Effector memory CD4-positive, alpha-beta T cell (primary cell): ENCODE results near the gene PRSS23.

Source experiments
- DNase-seq, 3 donors: peaks; one replicate each; pipeline ENCODE4 v3.0.0-alpha.2; 2020
- H3K27ac ChIP-seq: 2 replicates; pipeline ENCODE4 v1.7.0; 2013; ENCODE audit warnings: mild to moderate bottlenecking, low read length, moderate library complexity; ENCODE audit not compliant: insufficient read depth, poor library complexity, severe bottlenecking
- H3K27me3 ChIP-seq: replicated peaks from 2 replicates; pipeline ENCODE4 v1.7.0; 2013; ENCODE audit warnings: mild to moderate bottlenecking, low read length; ENCODE audit not compliant: insufficient read depth, control insufficient read depth, poor library complexity, severe bottlenecking
- H3K36me3 ChIP-seq: 2 replicates; pipeline ENCODE4 v1.7.0; 2013; ENCODE audit warnings: mild to moderate bottlenecking, low read length, moderate library complexity; ENCODE audit not compliant: control insufficient read depth, insufficient read depth
- H3K4me1 ChIP-seq: 2 replicates; pipeline ENCODE4 v1.7.0; 2013; ENCODE audit warnings: low read length, mild to moderate bottlenecking; ENCODE audit not compliant: control insufficient read depth, insufficient read depth, poor library complexity, severe bottlenecking
- H3K4me3 ChIP-seq: 2 replicates; pipeline ENCODE4 v1.7.0; 2013; ENCODE audit warnings: low read length, low read depth, mild to moderate bottlenecking; ENCODE audit not compliant: insufficient read depth, poor library complexity, severe bottlenecking
- H3K9me3 ChIP-seq: 2 replicates; pipeline ENCODE4 v1.7.0; 2013; ENCODE audit warnings: mild to moderate bottlenecking, low read length, moderate library complexity; ENCODE audit not compliant: control insufficient read depth

Gene PRSS23

DNA sequence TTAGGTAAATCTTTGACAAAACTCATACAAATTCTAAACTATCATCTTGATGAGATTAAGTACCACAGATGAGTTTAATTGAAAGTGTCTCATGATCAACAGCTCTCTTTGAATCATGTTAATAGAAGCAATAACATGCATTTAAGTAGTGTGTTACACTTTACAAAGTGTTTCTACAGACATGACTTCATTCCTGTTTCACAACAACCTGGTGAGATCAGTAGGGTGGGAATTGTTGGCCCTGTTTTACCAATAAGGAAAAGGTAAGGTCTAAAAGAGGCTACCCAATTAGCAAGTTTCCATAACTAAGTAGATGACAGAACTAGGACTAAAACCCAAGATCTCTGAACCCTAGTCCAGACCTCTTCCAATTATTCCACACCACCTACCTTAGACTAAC, 12.7 kb upstream of the PRSS23 start:
- Histone ChIP-seq H3K36me3 (no peaks in the 10 kb centered on the region), H3K4me1 (no peaks in the 10 kb centered on the region), H3K27me3 (no peaks in the 10 kb centered on the region), H3K4me3 (no peak overlapping the region), H3K27ac (no peak overlapping the region), H3K9me3 (no peaks in the 10 kb centered on the region)
- no peak for DNase-seq

DNA sequence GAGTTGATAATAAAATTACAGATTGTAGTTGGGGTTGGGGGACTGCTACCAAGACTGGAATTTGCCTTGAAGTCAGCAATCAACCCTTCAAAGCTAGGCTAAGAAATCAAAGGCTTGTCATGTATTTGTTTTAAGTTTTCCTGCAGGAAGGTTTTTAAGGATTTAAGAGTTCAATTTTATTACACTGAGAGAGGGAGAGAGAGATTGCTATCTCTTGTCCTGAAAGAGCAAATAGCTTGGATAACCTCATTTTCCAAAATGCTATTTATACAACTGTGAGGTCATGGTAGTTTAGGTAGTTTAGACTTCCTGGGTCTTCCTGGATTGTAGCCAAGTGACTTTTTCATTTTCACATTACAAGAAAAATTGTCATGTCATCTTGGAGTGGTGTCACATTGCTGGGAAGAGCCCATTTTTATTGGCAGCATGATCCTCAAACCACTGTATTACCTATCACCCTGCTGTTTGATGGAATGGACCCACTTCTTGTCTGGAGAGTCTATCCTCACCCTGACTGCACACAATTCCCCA, 10.1 kb upstream of the PRSS23 start:
- Histone ChIP-seq H3K4me1 (no peaks in the 10 kb centered on the region), H3K4me3 (no peak overlapping the region), H3K27me3 (no peaks in the 10 kb centered on the region), H3K27ac (no peak overlapping the region), H3K36me3 (no peaks in the 10 kb centered on the region), H3K9me3 (no peaks in the 10 kb centered on the region)
- DNase-seq = no peak

- no peak overlapping the region for H3K4me3 ChIP-seq
- H3K27ac ChIP-seq = no peak overlapping the region
- no peak for DNase-seq
- H3K4me1 ChIP-seq = no peaks in the 10 kb centered on the region
- H3K27me3 ChIP-seq = no peaks in the 10 kb centered on the region
- H3K9me3 ChIP-seq = no peaks in the 10 kb centered on the region
- H3K36me3 ChIP-seq = no peaks in the 10 kb centered on the region
These were observed 9.2 kb upstream of the PRSS23 start for GRCh38 chr11:86790867-86791849.

DNA sequence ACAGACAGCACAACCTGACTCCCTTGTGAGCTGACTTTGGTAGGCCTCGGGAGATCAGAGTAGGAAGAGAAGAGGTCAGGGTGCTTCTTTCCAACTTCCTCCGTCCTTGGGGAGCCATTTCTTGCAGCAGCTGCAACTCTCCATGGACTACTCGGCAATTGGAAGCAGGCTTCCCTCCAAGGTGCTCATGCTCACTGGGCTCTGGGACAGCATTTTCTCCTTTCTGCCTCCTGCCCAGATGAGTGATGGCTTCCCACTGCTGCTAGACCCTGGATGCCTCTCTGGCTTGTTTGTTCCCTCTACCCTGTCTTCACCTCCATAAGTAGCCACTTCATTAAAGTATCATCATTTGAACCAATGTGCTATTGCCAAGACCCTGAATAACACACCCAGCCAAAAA, 8.2 kb upstream of the PRSS23 start:
- no peaks in the 10 kb centered on the region for H3K4me1 ChIP-seq
- H3K27ac ChIP-seq = no peak overlapping the region
- no peaks in the 10 kb centered on the region for H3K36me3 ChIP-seq
- DNase-seq = no peak
- no peak overlapping the region for H3K4me3 ChIP-seq
- H3K9me3 ChIP-seq = no peaks in the 10 kb centered on the region
- H3K27me3 ChIP-seq = no peaks in the 10 kb centered on the region

DNA sequence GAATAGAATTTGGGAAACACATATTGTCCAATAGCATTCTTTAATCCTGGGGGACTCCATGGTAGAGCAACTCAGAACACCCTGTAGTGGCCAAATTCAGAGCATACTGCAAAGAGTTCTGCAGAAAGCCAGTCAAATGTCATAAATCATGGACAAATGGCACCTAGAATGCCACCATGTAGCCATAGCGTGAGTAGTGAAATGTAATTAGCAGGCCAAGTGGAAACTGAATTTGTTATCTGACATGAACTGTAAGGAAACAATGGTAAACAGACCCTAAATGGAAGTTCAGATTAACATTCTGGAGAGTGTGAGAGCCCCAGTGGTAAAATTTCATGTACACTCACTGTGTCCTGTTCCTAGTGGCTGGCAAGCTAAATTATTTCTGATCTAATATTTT, 7.0 kb upstream of the PRSS23 start:
- no peaks in the 10 kb centered on the region for H3K4me1 ChIP-seq
- H3K27ac ChIP-seq = no peak overlapping the region
- H3K4me3 ChIP-seq = no peak overlapping the region
- no peaks in the 10 kb centered on the region for H3K9me3 ChIP-seq
- H3K27me3 ChIP-seq = no peaks in the 10 kb centered on the region
- H3K36me3 ChIP-seq = no peaks in the 10 kb centered on the region
- DNase-seq = no peak

- no peaks in the 10 kb centered on the region for H3K9me3 ChIP-seq
- H3K4me1 ChIP-seq = no peaks in the 10 kb centered on the region
- DNase-seq = no peak
- H3K36me3 ChIP-seq = no peaks in the 10 kb centered on the region
- peaks cover under 1% of the 10 kb centered on the region for H3K27me3 ChIP-seq
- no peak overlapping the region for H3K27ac ChIP-seq
- H3K4me3 ChIP-seq = no peak overlapping the region
These were observed 4.8 kb upstream of the PRSS23 start for GRCh38 chr11:86795511-86795910.

DNA sequence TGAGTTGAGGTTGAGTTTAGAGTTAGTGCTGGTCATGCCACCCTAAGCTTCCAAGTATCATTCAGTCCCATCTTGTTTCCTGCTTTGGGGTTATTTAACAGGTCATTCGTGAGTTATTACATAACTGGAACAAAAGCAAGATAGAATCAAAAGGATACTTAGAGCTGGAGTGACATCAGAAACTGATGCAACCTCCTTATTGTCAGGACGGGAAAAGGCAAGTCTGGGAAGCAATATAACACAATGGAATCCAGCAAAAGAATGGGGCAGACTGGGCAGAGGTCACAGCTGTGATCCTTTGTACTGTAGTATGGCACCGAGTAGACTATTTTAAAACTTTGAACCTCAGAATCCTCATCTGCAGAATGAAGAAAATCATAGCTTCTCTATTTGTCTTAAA, 4.4 kb upstream of the PRSS23 start:
- Histone ChIP-seq H3K36me3 (no peaks in the 10 kb centered on the region), H3K27ac (no peak overlapping the region), H3K9me3 (no peaks in the 10 kb centered on the region), H3K4me1 (no peaks in the 10 kb centered on the region), H3K4me3 (no peak overlapping the region), H3K27me3 (peaks cover 4% of the 10 kb centered on the region)
- no peak for DNase-seq

DNA sequence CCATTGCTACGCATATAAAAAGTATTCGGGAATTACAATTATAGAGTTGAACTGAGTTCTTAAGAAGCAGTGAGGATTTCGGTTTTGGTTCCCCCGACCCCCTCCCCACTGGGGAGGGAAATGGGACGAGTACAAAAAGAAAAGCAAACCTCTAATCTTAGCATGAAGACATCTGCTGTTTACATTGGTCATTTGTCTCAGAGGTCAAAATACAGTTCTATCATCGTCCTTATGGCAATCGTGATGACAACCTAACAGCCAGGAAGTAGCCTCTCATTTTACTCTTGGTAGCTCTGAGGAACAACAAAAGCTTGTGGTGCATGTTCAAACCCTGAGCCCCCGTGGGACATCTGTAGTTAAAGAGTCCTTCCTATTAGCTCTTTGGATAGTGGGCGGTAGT, 3.2 kb upstream of the PRSS23 start:
- Histone ChIP-seq H3K27ac (no peak overlapping the region), H3K36me3 (no peaks in the 10 kb centered on the region), H3K27me3 (peaks cover 6% of the 10 kb centered on the region), H3K4me3 (no peak overlapping the region), H3K4me1 (no peaks in the 10 kb centered on the region), H3K9me3 (no peaks in the 10 kb centered on the region)
- DNase-seq = no peak

DNA sequence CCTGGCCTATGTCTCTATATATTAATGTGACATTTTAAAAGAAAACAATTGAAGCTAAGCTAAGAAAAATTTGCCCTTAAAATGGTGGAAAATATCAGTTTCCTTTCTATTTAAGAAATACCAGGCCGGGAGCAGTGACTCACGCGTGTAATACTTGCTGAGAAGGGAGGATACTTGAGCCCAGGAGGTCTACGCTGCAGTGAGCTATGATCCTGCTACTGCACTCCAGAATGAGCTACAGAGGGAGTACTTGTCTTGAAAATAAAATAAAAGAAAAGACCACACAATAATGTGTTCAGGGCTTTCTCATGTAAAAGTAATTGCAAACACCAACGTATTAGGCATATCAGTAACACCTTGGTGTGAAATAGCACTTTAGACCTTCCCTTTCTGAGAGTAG, 1.4 kb upstream of the PRSS23 start:
- DNase-seq = no peak
- no peak overlapping the region for H3K27ac ChIP-seq
- no peaks in the 10 kb centered on the region for H3K9me3 ChIP-seq

GRCh38 chr11:86799680-86800075, 664 bp upstream of the PRSS23 start:
- no peak for DNase-seq
- Histone ChIP-seq H3K36me3 (no peaks in the 10 kb centered on the region), H3K27me3 (peaks cover 8% of the 10 kb centered on the region), H3K9me3 (no peaks in the 10 kb centered on the region), H3K4me3 (peak overlapping the region; percentile 19), H3K27ac (no peak overlapping the region), H3K4me1 (no peaks in the 10 kb centered on the region)

More for the DNA sequence above, 1.4 kb upstream of the PRSS23 start:
- Histone ChIP-seq H3K4me3 (no peak overlapping the region), H3K36me3 (no peaks in the 10 kb centered on the region), H3K4me1 (no peaks in the 10 kb centered on the region), H3K27me3 (peaks cover 8% of the 10 kb centered on the region)
